Neural crest cell (in vitro differentiated cells): Measurements from ENCODE around the gene RALGPS1. TPM values are rescaled to one million over a fixed set of nuclear protein-coding genes. Genes with fewer than 3 reads are reported as not detected.
"Not testable (repeated sequence)": the region's sequence is repeated elsewhere in the genome, so short reads cannot be mapped to it uniquely, and the experiment has no call there.

ENCODE experiments used
- DNase-seq: peaks from one replicate; pipeline ENCODE4 v3.0.0; 2021; ENCODE audit warnings: low read depth, mixed read lengths, low spot score
- H3K27ac Mint-ChIP-seq: one replicate; pipeline ENCODE4 v1.8.0; 2021; ENCODE audit warnings: mild to moderate bottlenecking, mixed read lengths; ENCODE audit not compliant: unreplicated experiment
- H3K27me3 Mint-ChIP-seq: 2 replicates; pipeline ENCODE4 v1.8.0; 2021; ENCODE audit warnings: low read depth, mild to moderate bottlenecking, mixed read lengths
- H3K36me3 Mint-ChIP-seq: 2 replicates; pipeline ENCODE4 v1.8.0; 2021; ENCODE audit warnings: low read depth, mild to moderate bottlenecking, mixed read lengths
- H3K4me1 Mint-ChIP-seq: 2 replicates; pipeline ENCODE4 v1.8.0; 2021; ENCODE audit warnings: mixed read lengths
- H3K4me3 Mint-ChIP-seq: one replicate; pipeline ENCODE4 v1.8.0; 2021; ENCODE audit warnings: mild to moderate bottlenecking, mixed read lengths
- H3K9me3 Mint-ChIP-seq: 2 replicates; pipeline ENCODE4 v1.8.0; 2021; ENCODE audit warnings: mixed read lengths
- total RNA-seq: library from RNA; stranded (reverse); gene quantifications from 2 replicates; pipeline ENCODE4 v1.2.1, GENCODE V29; 2021
- TF ChIP-seq, protein P1 (sequence below): fragments of 200-600 bp; sonication (generic); conservative IDR thresholded peaks from 2 replicates; pipeline ENCODE4 v1.5.0; 2021; ENCODE audit warnings: antibody characterized with exemption, mild to moderate bottlenecking

The RALGPS1 gene
- total RNA-seq, 1 donor from 2014 or later = 11.7 TPM

DNA sequence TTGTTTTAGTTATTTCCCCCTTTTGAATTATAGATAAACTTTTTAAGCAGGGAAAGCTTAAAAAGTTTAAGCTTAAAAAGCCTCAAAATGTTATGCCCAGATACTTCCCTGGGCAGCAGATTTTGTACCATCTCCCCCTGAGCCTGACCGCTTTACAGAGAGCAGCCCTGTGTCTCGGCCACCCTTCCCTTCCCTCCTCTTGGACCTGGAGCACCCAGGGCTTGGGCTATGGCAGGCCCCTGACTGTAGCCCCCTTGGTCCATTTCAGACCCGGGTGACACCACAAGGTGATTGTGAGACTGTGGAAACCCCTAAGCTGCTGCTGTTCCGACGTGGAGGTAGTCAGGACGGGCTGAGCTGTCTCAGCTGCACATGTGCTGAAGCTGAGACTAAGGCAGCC, 97.7 kb downstream of the RALGPS1 start:
- Mint-ChIP-seq H3K27me3 (no peaks in the 10 kb centered on the region), H3K9me3 (peaks cover 2% of the 10 kb centered on the region), H3K27ac (no peak overlapping the region), H3K36me3 (no peaks in the 10 kb centered on the region), H3K4me1 (peaks cover 18% of the 10 kb centered on the region), H3K4me3 (no peak overlapping the region)
- TF ChIP-seq, protein P1, sequence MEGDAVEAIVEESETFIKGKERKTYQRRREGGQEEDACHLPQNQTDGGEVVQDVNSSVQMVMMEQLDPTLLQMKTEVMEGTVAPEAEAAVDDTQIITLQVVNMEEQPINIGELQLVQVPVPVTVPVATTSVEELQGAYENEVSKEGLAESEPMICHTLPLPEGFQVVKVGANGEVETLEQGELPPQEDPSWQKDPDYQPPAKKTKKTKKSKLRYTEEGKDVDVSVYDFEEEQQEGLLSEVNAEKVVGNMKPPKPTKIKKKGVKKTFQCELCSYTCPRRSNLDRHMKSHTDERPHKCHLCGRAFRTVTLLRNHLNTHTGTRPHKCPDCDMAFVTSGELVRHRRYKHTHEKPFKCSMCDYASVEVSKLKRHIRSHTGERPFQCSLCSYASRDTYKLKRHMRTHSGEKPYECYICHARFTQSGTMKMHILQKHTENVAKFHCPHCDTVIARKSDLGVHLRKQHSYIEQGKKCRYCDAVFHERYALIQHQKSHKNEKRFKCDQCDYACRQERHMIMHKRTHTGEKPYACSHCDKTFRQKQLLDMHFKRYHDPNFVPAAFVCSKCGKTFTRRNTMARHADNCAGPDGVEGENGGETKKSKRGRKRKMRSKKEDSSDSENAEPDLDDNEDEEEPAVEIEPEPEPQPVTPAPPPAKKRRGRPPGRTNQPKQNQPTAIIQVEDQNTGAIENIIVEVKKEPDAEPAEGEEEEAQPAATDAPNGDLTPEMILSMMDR = no peak
- no peak for DNase-seq

DNA sequence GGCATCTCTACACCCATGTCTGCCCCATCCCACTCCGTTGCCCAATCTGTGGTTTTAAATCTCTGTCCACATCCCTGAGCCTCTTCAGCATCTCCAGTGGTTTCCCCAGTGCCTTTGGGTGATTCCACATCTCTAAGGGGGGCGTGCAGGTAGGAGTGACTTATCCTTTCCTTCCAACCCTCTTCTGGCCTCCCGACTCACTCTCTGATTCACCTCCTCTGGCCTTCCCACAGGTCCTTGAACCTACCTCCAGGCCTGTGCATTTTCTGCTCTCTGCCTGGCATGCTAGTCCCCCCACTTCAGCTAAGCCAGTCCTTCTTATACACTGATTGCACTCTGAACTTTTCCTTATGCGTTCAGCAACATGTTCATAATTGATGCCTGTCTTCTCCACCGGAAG, 99.0 kb downstream of the RALGPS1 start:
- Mint-ChIP-seq H3K27ac (peak overlapping the region; percentile 70), H3K36me3 (no peaks in the 10 kb centered on the region), H3K4me1 (peaks cover 5% of the 10 kb centered on the region), H3K9me3 (no peaks in the 10 kb centered on the region), H3K4me3 (no peak overlapping the region), H3K27me3 (no peaks in the 10 kb centered on the region)
- DNase-seq = no peak
- TF ChIP-seq, protein P1 = no peak

DNA sequence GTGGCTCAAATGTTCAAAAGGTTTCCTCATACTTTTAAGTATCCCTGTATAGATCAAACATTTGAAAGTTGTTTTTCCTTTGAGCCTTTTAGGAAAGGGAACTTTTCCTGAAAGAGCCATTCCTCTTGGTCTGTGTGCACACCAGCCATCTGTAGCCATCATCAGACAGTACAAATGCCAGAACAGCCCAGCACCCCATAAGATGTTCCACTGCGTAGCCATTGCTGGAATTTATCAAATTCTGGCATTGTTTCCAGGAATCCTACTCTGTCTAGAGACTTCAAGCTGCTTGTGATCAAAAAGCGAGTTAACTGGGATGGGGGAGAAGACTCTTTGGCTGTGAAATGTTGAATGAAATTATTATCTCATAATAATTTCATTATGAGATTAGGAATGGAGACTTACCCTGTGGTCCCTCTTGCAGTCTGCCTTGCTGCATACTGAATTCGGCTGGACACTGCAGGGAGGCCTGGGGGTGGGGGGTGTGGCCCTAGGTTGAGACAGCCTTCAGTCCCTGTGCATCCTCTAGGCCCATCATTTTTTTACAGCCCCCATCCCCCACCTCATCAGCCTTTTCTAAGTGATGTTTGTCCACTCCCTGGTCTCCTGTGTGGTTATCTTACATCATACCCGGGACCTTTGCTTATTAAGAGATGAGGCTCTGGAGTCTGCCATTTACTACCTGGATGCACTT, 99.8 kb downstream of the RALGPS1 start:
- TF ChIP-seq, protein P1 = no peak
- H3K4me3 Mint-ChIP-seq = no peak overlapping the region
- H3K27me3 Mint-ChIP-seq = no peaks in the 10 kb centered on the region
- no peak for DNase-seq
- no peaks in the 10 kb centered on the region for H3K9me3 Mint-ChIP-seq
- H3K4me1 Mint-ChIP-seq = peaks cover 5% of the 10 kb centered on the region
- H3K27ac Mint-ChIP-seq = no peak overlapping the region
- H3K36me3 Mint-ChIP-seq = no peaks in the 10 kb centered on the region

DNA sequence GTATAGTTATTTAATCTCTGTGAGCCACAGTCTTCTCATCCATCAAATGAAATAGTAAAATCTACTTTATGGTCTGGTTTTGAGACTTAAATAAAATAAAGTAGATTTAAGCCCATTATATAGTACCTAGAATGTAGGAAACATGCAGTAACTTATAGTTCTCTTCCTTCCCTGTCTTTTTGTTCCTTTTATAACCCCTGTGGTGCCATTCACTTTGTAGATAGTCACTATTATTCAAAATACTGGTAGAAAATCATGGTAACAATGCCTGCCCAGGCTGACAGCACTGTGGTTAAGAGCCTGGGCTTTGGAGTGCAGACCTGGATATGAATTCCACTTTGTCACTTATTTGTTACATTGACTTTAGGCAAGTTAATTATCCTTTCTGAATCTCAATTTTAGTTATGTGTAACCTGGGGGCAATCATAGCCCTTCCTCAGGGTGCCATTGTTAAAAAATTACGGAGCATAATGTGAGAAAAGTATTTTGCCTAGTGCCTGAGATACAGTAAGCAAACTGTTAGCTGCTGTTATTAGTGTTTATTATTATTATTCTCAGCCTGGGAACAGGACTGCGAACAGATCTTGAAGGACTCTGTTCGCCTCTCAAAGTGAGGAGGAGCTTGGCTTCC, 100.4 kb downstream of the RALGPS1 start:
- Mint-ChIP-seq H3K27ac (peak overlapping the region; percentile 9), H3K9me3 (no peaks in the 10 kb centered on the region), H3K27me3 (no peaks in the 10 kb centered on the region), H3K36me3 (no peaks in the 10 kb centered on the region), H3K4me1 (peaks cover 5% of the 10 kb centered on the region), H3K4me3 (no peak overlapping the region)
- TF ChIP-seq, protein P1 = no peak
- no peak for DNase-seq

DNA sequence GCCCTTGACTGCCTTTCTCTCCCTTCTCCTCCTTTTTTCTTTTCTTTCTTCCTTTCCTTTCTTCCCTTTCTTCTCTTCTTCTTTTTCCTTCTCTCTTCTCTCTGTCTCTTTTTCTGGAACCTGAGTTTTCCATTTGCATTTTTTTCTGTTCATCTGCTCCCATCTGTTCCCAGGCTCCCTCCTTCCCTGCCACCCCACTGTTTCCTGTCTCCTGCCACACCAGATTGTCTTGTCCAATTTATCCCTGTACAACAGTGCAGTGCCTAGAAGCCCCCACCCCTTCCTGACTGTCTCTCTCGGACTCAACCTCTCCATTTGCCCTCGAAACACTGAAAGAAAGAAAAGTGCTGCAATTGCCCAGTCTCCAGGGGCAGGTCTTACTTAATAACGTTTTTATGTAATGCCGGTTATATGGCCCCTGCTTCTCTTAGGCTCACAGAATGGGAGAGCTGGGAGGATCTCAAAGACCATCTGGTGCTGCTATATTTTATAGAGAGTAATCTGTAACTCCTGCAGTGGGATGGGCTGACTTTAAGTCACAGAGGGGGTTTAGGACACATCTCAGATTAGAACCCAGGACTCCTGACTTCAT, 101.4 kb downstream of the RALGPS1 start:
- H3K4me3 Mint-ChIP-seq = no peak overlapping the region
- DNase-seq = no peak
- no peak overlapping the region for H3K27ac Mint-ChIP-seq
- no peaks in the 10 kb centered on the region for H3K9me3 Mint-ChIP-seq
- no peaks in the 10 kb centered on the region for H3K27me3 Mint-ChIP-seq
- TF ChIP-seq, protein P1 = no peak
- no peaks in the 10 kb centered on the region for H3K36me3 Mint-ChIP-seq
- H3K4me1 Mint-ChIP-seq = peaks cover 5% of the 10 kb centered on the region

DNA sequence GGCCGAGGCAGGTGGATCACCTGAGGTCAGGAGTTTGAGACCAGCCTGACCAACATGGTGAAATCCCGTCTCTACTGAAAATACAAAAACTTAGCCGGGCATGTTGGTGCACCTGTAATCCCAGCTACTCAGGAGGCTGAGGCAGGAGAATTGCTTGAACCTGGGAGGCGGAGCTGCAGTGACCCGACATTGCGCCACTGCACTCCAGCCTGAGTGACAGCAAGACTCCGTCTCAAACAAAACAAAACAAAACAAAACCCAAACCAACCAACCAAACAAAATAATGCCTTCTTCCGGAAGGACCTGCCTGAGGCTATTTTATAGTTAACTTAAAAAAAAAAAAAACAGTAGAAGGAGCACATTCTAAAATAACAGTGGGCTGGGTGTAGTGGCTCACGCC, 103.4 kb downstream of the RALGPS1 start:
- not testable (repeated sequence) for H3K9me3 Mint-ChIP-seq

More for the DNA sequence above, 103.4 kb downstream of the RALGPS1 start:
- not testable (repeated sequence) for H3K27ac Mint-ChIP-seq, H3K27me3 Mint-ChIP-seq, H3K4me1 Mint-ChIP-seq, H3K4me3 Mint-ChIP-seq, DNase-seq, H3K36me3 Mint-ChIP-seq
